ENCODE data around the gene CDKN1C.
"Not testable (repeated sequence)": the region's sequence is repeated elsewhere in the genome, so short reads cannot be mapped to it uniquely, and the experiment has no call there.

CDKN1C gene

DNA sequence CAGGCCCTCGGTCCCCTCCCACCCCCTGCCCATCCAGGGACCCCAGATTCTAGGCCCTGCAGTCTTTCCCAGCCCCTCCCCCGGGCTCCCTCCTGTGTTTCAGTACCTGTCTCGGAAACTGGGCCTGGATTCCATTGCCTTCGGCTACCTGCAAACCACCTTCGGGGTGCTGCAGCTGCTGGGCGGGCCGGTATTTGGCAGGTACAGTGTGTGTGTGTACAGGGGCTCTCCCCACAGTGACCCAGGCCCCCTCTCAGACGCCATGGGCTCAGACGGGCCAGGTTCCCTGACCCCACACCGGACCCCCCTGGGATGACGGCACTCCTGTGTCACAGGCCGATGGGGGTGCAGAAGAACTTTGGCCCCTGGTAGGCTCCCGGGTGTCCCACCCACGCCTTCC lies 22.6 kb upstream of the CDKN1C start:
- no peak for DNase-seq

DNA sequence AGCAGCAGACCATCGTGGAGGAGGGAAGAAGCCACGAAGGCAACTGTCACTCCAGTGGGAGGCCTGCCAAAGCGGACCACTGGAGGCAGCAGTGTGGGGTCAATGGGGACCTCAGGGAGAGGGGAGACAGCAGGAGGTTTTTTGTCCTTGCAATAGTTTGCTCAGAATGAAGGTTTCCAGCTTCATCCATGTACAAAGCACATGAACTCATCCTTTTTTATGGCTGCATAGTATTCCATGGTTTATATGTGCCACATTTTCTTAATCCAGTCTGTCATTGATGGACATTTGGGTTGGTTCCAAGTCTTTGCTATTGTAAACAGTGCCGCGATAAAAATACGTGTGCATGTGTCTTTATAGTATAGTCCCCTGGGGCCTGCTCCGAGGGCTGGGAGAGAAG lies 19.7 kb upstream of the CDKN1C start:
- not testable (repeated sequence) for DNase-seq

DNA sequence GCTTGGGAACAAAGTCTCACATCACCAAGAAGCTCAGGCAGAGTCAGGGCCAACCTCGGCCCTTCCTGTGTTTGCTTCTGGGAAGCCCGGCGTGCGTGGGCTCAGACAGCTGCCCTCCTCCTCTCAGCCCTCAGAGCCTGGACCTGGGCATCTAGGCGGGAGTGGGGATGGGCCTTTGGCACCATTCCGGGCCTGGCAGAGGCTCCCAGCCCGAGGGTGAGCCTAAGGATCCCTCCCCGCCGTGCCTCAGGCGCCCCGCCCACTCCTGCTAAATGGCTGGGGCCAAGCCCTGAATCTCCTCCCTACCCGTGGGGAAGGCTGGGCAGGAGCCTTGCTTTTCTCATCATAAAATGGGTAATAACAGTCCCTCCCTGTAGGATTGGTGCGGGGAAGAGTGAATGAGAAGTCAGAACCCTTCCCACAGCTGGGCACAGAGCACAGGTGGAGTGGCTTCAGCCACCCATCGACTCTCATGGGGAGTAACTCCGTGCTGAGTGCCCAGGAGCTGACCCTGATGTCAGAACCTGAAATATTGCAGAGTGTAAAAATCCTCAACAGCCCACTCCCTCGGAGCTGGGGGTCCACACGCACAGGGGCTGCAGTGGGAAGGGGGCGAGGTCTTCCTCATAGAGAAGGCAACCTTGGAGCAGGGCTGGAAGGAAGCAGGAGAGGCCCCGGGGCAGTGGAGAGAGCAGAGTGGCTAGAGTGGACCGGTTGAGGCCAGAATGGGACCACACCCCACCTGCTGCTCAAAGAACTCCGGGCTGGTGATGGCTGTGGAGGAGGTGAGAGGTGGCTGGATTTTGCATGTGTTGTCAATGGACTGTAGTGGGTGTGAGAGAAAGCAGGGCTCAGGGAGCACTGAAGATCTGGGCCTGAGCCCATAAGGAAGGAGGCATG lies 18.8 kb upstream of the CDKN1C start:
- no peak for DNase-seq

DNA sequence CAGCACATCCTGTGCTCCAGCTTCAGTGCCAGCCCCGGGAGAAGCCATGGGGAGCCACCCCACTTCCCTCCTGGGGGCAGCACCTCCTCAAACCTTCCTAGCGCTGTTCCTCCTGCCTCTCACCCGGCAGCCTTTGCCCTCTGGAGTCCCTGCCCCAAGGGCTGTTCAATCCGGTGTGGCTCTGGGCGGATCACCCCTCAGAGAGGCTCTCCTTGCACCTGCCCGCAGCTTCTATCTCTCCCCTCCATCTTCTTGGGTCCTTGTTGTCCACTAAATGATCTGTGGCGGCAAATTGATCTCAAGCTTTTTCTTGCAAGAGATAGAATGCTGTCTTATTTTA lies 18.1 kb upstream of the CDKN1C start:
- no peak for DNase-seq

DNA sequence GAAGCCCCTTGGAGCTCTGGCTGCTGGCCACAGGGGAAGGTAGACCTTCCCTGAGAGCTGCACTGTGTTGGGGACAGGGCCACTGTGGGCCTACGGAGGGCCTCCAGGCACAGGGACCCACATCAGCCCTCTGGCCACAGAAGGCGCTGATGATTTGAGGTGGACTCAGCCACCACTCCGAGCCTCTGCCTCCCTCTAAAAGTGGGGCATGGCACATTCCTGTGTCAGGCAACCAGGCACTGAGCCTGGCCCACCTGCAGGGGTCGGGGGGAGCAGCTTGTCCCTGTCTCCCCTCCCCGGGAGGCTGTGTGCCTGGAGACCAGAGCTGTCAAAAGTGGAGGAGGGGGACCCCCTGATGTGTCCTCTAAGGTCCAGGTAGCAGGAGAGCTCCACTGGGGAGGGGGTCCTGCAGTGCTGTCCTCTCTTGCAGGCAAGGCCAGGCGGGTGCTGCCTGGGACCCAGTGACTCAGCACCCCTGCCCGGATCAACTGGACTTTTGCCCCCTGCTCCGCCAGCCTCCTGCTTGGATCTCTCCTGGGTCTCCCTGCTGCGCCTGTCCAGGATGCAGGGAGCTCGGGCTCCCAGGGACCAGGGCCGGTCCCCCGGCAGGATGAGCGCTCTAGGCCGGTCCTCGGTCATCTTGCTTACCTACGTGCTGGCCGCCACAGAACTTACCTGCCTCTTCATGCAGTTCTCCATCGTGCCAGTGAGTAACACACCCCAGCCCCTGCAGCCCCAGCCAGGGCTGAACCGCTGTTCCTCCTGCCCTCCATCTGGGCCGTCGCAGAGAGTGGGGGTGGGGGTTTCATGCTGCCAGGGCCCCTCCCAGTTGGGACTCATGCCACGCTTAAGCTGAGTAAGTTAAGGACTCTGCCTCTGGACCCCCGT lies 17.5 kb upstream of the CDKN1C start:
- no peak for DNase-seq

DNA sequence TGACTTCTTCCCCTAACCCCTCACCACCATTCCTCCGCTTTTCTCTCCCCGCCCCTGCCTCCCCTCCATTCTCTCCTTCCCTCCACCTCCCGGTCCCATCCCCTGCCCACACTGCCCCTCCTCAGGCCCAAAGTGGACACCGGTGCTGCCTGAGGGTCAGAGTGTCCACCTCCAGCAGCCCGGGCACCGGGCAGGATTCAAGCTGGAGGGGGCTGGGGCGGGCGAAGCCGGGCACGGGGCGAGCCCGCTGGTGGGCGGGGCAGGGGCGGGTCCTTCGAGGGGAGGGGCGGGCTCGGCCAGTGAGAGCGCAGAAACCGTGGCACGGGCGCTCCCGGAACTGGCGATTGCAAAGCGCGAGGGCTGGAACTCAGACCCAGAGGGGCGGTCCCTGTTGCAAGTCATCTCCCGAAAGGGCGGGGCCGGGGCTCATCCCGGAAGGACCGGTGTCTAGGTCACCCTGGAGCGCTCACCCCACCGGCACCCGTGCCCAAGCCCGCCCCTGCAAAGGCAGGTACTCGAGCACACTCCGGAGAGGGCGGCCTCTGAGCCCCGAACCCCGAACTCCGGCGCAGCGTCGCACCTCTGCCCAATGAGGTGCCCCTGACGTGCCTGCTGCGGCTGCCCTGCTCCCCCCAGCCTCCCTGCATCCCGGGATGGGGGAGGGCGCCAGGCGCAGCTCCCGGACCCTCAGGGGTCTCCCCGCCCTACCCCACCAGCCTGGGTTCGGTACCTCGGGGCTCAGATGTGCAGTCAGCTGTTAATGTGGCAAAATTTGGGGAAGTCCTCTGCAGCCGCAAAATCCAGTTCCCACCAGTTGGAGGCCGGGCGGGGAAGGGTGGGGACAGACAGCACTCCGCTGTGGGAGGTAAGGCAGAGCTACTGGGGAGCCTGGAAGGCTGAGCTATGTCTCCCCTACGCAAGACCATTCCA lies 16.5 kb upstream of the CDKN1C start:
- peak; percentile 81 to 97 (median 89) for DNase-seq

DNA sequence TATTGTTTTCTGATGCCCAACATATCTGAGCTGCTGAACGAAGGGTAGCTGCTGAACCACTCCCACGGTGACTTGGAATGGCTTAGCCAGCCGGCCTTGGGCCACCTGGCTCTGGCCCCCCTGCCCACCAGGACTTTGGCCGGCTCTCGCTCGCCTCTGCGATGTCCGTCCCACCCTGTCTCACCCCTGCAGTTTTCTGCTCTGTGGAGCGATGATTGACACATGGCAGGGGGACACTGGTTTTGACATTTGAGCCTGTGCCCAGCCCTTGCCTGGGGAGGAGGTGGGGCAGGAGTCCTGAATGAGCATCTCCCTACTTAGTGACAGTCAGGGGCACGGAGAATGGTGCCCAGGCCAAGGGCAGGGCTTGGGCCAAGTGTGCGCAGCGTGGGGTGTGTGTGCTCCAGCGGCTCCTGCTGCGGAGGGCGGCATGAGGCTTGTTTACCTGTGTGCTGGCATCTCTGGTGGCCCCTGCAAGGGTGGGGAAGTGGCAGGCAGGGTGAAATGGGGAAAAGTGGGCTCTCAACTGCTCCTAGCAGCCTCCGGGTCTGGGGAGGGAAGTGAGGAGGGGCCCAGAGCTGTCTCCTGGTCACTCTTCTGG lies 15.7 kb upstream of the CDKN1C start:
- DNase-seq: no peak

DNA sequence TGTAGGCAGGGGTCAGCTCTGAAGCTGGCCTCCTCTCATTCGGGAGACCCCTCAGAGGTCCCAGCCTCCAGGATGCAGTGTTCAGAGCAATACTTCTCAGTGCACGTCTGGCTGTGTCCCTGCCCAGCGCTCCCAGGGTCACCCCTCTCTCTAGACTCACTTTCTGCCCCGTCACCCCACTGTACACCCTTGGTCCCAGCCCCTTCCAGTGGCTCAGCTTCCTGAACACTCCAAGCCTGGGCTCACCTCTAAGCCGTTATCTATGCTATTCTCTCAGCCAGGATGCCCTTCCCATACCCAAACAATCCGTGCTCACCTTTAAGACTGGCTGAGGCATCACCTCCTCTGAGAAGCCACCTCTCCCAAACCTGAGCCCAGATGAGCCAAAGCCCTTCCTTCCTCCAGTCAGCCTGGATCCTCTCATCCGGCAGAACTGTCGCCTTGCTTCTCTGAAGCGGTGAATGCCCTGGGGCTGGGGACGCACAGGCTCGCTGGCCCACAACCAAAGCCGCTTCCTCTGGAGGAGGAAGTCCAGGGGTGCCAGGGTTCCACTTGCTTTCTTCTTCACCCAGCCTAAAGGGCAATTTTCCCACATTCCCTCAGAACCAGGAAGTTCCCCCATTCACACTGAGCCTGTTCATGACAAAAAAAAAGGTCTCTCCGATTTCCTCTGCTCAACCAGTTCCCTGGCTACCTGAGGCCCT lies 13.7 kb upstream of the CDKN1C start:
- no peak for DNase-seq

DNA sequence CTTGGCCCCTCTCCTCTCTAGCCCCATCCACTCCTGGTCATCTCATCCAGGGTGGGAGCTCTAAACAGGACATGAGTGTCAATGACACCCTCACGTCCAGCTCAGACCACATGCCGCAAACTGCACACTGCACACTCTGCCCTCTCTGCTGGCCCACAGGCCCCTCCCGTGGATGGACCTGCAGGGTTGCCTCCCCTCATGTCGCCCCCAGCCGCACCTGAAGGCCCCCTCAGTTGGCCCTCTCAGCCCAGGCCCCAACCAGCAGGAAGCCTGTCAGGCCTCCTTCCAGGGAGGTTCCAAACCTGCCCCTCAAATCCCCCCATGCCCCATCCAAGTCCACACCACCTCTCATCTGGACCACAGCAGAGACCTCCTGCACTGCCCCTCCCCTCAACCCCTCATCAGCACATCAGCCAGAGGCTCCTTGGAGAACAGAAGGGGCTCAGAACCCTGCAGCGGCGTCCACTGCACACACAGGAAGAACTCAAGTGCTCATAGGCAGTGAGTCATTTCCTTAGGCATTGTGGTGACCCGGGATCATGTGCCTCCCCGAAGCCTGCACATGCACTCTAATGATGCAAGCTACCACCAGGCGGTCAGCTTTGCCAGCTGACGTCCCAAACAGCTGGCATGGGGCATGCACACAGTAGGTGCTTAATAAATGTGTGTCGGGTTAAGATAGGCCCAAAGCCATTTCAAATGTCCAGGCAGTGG lies 12.9 kb upstream of the CDKN1C start:
- DNase-seq: peak in 4 of 5 experiments; percentile 28 to 90 (median 40)

DNA sequence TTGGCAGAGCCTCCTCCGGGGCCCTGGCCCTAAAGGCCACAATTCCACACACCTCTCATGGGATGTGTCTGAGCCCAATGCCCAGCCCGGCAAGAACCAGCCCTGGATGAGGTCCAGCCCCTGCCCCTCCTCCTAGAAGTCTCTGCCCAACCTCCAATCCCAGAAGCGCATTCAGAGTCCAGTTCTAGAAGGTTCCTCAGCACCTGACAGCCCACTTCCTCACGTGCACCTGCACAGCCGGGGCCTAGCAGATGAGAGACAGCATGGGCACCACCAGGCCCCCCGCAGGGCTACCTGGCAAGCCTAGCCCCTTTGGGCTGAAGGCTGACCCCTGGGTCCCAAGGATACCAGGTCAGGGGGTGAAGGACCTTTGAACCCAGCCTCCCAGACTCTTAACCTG lies 11.5 kb upstream of the CDKN1C start:
- DNase-seq: no peak

DNA sequence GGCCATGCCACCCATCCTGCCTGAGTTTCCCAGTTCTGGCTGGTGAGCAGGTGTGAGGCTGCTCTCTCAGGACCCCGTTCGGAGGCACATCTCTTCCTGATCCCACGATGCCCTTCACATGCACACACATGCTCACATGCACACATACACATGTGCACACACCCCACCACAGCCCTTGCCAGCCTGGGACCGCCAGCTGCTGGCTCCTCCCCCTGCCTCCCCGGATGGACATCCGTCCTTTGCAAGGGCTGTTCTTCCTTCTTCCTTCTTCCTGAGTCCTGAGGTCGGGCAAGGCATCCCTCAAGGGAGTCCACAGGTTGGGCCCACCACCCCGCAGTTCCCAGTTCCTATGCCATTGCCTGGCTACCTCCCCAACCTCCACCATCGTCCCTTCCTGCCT lies 10.5 kb upstream of the CDKN1C start:
- DNase-seq: no peak

DNA sequence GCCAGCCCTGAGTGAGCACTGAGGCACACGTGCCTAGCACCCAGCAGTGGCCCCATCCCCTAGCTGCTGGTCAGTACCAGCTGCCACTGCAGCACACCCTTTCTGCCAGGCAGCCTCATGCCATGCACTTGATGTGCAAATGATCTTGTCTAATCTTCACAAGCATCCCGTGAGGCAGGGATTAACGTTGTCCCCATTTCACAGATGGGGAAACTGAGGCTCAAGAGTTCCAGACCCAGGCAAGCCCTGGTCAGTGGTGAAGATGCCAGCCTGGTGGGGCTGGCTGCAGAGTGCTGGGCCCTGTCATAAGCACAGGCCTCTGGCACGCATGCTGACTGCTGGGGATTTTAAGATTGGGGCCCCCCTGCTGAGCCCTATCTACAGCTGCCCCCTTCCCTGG lies 8.4 kb upstream of the CDKN1C start:
- DNase-seq: no peak

DNA sequence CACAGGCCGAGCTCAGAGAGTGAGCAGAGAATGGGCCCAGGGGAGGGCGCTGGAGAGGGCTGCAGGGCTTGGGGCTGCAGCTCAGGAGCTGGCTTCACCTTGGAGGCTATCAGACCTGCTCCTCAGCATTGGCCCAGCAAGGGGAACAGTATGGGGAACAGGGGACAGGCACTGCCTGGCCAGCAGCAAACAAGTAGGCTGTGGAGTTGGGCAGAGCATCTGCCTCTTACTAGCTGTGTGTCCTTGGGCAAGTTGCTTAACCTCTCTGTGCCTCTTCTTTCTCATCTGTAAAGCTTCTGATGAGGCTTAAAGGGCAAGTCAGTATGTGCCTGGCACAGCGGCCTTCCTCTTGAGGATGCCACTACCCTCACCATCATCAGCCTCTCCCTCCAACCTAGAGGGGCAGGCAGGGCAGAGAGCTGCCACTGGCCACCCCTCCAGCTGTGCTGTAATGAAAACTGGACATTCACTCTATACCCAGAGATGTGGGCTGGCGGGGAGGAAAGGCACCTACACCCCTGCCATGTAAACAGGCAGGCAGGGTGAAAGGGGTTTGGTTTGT lies 7.5 kb upstream of the CDKN1C start:
- DNase-seq: peak in 2 of 5 experiments; percentile 20 to 67

DNA sequence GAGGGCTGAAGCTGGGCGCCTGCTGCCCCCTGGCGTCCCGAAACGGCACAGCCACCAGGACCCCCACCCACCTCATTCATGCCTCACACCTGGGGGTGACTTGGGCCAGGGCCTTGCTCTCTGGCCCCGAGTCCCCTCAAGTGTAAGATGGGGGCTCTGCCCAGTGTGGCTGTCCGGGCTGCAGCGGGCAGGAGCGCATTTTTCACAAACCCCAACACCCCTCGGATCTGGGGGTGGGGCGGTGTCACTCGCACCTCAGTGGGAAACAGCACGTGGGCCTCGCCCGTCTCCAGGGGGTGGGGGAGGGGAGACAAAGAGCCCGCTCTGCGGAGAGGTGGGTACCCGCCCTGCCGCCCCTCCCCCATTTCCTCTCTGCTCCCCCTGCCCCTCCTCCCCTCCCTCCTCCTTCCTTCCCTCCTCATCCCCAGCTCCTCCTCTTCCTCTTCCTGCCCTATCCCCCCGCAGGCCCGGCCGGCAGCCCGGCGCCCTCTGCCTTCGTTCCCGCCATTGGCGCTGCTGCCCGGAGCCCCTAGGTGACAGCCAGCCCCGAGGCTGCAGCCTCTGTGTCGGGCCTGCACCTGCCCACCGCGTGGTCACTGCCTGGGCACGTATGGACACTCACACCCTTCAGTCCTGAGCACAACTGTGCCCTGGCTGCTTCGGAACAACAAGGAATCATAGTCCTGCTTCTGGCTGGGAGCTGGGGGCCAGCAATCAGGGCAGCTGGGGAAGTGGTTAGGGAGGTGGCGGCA lies 6.8 kb upstream of the CDKN1C start:
- DNase-seq: peak in 4 of 5 experiments; percentile 39 to 81 (median 46)

DNA sequence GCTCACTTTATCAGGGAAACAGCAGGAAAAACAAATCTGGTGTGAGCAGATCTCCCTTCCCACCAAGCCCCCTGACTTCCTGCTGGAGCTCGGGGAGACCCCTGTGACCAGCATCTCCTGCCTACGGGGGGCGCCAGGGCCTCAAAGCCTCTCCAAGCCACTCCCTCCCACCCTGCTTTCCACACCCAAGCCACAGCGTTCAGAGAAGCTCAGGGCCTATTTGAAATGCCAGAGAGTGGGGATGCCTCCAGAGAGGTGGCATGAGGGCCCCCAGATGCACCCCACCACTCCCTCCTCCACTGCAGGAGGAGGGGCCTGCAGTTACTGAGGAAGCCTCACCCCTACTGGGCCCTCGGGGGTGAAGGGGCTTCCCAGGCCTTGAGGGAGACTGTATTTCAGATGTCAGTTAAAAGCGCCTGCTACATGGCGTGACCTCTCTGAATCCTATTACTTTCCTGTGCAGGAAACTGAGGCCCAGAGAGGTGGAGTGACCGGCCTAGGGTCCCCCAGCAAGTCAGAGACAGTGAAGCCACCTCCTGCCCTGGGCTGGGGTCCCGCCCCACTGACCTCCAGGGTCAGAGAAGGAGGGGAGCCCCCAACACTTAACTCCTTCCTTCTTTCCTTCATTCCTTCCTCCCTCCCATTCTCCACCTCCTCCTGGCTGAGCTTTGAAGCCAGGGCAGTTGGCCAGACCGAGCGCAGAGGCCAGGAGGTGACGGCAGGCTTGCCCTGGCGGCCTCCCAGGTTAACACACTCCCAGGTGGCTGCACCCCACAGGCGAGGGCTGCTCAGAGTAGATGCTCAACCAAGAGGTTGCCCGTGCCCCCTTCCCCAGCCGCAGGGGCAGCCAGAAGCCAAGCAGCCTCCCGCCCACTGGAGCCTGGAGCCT lies 6.0 kb upstream of the CDKN1C start:
- DNase-seq: no peak

DNA sequence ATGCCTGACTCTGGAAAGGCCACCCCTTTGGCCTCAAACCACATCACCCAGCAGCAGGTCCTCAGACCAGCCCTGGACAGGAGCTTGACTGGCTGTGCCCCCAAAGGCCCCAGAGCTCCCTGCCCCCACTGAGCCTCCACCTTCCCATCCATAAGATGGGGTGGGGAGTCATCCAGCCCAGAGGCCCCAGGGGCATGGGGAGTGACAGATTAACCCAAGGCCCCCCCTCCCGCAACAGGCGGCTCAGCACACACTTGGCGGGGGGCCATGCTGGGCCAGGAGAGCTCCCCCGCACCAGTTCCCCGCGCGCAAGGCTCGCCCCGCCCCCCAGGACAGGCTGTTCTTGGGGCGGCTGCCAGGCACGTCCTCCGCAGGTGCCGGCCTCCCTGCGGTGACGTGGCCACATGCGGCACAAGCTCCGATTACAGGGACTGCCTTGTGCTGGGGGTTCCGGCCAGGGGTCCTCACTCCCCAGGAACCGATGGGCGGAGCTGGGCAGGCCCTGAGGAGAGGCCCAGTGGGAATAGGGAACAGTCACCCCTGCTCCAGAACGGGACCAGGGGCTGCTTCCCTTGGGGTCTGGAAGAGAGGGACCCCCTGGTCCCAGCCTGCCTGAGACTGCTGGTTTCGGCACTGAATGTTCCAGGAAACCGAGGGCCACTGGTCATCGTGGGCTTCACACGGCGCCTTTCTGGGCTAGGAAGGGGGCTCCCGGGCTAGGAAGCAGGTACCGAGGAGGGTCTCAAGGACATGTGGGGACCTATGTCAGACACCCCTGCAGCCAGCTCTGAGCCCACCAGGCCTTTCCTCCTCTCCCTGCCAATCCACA lies 5.1 kb upstream of the CDKN1C start:
- DNase-seq: no peak

DNA sequence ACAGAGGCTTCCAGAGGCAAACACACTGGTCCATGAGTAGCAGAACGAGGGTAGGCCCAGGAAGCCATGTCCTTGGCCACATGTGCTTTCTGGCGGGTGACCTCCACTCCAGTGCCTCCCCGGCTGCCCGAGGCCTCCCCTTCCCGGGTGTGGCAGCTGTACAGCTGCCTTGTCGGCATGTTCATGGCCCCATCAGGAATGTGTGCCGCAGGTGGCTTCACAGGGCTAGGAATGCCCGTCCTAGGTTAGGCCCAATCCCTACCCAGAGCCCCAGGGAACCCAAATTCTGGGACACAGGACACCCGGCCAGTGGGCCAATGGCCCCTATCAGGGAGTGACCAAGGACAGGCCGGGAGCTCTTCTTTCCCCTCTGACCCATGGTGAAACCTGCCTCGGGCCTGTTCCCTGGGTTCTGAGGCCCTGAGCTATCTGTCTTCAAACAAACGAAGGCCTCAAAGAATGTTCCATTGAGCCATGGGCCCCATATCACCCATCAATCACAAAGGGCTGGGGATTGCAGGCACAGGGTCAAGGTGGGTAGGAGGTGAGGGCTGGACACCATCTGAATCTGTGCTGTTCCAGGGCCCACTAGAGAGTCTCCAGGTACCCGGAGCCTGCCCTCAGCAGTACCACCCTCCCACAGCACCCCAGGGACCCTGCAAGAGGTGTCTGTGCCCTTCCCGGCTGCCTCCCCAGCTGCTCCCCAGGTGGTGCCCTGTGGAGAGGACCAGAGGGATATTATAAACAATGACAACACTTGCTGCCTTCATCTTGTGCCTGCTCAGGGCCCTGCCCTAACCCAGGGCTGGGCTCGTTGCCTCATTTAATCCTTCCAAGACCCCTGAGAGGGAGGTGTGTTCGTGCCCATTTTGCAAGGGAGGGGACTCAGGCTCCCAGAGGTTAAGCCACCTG lies 4.0 kb upstream of the CDKN1C start:
- DNase-seq: no peak
